GM18519 (cell line): ENCODE measurements around the gene DARS1.
"Not testable (repeated sequence)": the region's sequence is repeated elsewhere in the genome, so short reads cannot be mapped to it uniquely, and the experiment has no call there.

ENCODE experiments used
- ATAC-seq: cut with Tn5 transposase; IDR thresholded peaks from one replicate; pipeline ENCODE4 v1.9.1; 2021; ENCODE audit warnings: mild to moderate bottlenecking, moderate library complexity; ENCODE audit not compliant: unreplicated experiment, low FRiP score

Gene DARS1

DNA sequence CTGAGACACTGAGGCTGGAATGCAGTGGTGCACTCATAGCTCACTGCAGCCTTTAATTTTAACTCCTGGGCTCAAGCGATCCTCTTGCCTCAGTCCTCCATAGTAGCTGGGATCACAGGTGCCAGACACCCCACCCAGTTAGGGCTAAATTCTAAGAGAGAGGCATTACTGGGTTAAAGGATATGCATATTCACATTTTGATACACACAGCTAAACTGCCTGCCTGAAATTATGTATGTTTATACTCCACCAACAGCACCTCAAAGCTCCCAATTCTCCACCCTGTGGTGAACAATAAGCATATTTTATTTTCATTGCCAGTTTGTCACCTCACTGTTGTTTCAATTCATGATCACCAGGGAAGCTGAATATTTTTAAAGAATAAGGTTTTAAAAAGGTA is 90.5 kb downstream of the DARS1 start:
- ATAC-seq, result no peak

DNA sequence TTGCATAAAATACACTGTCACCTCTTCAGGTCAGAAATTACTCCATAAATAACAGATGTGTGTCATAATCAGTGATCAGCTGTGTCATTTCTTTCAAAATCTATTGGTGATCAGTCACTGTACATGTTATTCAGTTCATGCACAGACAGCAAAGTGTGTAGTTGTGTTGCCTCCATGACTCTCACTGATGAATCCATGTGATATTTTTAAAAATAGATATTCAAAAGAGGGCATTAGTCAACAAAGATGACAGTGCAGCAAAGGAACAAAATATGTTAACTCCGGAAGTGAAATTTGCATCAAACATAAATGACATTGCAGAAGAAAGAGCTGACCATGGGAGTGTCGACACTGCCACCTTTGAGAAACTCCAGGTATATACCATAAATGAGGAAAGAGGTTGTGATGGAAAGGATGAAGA is 92.0 kb downstream of the DARS1 start:
- ATAC-seq, result no peak

GRCh38 chr2:135890835-135891234 is 94.6 kb downstream of the DARS1 start:
- no peak for ATAC-seq

- no peak for ATAC-seq
Observed at GRCh38 chr2:135890149-135890548, 95.3 kb downstream of the DARS1 start.

- not testable (repeated sequence) for ATAC-seq
Observed at GRCh38 chr2:135888587-135888986, 96.8 kb downstream of the DARS1 start.

DNA sequence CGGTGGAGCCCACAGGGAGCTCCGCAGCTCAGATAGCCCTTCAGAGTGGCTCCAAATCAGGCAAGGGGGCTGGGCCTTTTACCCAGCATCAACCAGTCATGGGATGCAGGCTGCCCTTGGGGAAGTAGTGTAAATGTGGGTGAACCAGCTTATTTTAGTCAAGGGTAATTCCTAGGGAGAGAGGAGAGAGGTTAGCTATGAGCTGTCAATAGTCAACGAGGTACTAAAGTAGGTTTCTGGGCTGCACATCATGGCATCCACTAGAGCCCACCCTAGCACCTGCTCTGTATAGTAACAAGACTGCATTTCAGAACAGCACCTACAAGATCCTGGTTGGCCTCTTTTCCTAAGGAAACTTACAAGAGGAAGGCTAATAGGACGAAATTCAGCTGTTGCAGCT is 99.7 kb downstream of the DARS1 start:
- no peak for ATAC-seq

GRCh38 chr2:135882415-135882814 is 103.0 kb downstream of the DARS1 start:
- no peak for ATAC-seq

DNA sequence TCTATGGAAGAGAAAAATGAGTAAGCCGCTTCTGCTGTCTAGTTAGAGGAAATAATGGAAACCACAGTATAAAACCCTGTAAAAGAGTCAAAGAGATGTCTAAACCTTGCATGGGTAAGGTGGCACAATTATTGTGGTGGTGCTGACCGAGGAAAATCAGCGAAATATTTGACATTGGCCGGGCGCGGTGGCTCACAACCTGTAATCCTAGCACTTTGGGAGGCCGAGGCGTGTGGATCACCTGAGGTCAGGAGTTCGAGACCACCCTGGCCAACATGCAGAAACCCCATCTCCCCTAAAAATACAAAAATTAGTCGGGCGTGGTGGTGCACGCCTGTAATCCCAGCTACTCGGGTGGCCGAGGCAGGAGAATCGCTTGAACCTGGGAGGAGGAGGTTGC is 108.7 kb downstream of the DARS1 start:
- not testable (repeated sequence) for ATAC-seq

GRCh38 chr2:135876066-135876711 is 109.2 kb downstream of the DARS1 start, which contains the start of gene MCM6:
Gene MCM6 (minus strand): TSS chr2:135876443. CDS start chr2:135876365, 78 bp downstream.
- peak; percentile 81 for ATAC-seq

DNA sequence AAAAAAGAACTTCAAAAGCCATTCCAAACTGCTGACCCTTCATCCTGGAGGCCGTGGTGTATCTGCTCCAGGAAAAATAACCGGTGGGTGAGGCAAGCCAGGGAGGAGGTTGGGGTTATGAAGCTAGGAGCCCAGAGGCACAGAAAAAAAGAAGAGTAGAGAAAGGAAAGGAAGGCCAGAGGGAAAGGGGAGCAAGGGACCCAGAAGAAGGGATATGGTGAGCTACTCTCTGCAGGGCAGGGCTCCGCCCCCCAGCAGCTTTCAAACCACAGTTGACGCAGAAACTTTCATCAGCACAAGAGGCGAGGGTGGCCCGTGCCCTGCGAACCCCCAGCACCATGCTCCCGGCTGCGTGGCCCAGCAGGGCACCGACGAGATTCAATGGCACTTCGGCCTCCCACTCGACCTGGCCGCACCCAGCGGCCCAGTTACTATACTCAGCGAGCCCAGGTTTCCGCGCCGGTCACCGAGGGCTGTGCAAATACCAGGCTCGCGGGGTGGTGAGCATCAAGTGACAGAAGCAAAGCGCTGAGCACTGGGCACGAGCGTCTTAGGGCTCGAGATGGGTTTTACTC is 109.8 kb downstream of the DARS1 start:
- peak; percentile 53 for ATAC-seq

DNA sequence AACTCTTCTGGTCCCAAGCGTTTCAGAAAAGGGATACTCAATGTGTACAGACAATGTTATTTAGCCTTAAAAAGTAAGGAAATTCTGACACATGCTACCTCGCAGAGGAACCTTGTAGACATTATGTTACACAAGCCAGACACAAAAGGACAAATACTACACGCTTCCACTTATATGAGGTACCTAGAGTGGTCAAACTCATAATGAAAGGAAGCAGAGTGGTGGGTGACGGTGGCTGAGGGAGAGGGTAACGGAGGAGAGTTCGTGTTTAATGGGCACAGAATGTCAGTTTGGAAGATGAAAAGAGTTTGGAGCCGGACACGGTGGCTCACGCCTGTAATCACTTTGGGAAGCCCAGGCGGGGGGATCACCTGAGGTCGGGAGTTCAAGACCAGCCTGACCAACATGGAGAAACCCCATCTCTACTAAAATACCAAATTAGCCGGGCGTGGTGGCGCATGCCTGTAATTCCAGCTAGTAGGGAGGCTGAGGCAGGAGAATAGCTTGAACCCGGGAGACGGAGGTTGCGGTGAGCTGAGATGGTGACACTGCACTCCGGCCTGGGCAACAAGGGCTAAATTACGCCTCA is 110.6 kb downstream of the DARS1 start:
- ATAC-seq, result no peak

GRCh38 chr2:135870571-135870970 is 114.9 kb downstream of the DARS1 start:
- peak; percentile 51 for ATAC-seq

DNA sequence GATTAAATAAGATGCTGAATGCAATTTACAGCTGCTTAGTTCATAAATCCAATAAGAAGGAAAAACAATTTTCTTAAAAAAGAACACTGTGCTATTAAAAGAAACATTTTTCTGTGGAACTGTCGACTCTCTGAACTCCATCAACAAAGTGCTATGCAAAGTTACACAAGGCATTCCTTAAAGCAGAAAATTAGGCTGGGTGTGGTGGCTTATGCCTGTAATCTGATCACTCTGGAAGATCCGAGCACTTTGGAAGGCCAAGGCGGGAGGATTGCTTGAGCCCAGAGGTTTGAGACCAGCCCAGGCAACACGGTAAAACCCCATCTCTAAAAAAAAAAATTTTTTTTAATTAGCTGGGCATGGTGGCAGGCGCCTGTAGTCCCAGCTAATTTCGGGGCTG is 122.2 kb downstream of the DARS1 start:
- ATAC-seq, result no peak

- no peak for ATAC-seq
Observed at GRCh38 chr2:135862718-135863117, 122.7 kb downstream of the DARS1 start.
